Measurements from ENCODE around the gene PFDN4. TPM values are rescaled to one million over a fixed set of nuclear protein-coding genes. Genes with fewer than 3 reads are reported as not detected.

PFDN4 gene
- total and polyA plus RNA-seq, 2 of the 13 experiments (the other 11 are each of a cell fraction or from before 2014, with no cell fraction given) = 59.8 to 227 TPM

GRCh38 chr20:54207053-54207742 is 689 bp upstream of the PFDN4 start (continued):
- no peak for TF ChIP-seq ZFP91 (CRISPR knock-in tag; IDR thresholded peaks at IDR 0.05; ENCODE audit: borderline replicate concordance)
- TF ChIP-seq ZNF441 (CRISPR knock-in tag; IDR thresholded peaks at IDR 0.05; ENCODE audit: borderline replicate concordance) = no peak
- no peak for TF ChIP-seq HOXA3 (CRISPR knock-in tag; IDR thresholded peaks at IDR 0.05)
- no peak for TF ChIP-seq ZNF737 (CRISPR knock-in tag; IDR thresholded peaks at IDR 0.05; ENCODE audit: borderline replicate concordance)
- peak; percentile 26; the same call in 1 of the 2 replicates for TF ChIP-seq ZNF362 (CRISPR knock-in tag; IDR thresholded peaks at IDR 0.05; ENCODE audit: borderline replicate concordance)
- no peak for TF ChIP-seq ZNF558 (CRISPR knock-in tag; IDR thresholded peaks at IDR 0.05; ENCODE audit: borderline replicate concordance)
- no peak for TF ChIP-seq ZNF10 (CRISPR knock-in tag; IDR thresholded peaks at IDR 0.05; ENCODE audit: borderline replicate concordance, low read depth)
- no peak for TF ChIP-seq LRRFIP1 (CRISPR knock-in tag; conservative IDR thresholded peaks at IDR 0.05)
- TF ChIP-seq GLMP (CRISPR knock-in tag; IDR thresholded peaks at IDR 0.05; ENCODE audit: borderline replicate concordance) = no peak
- peak; percentile 72; the same call in 1 of the 2 replicates for TF ChIP-seq ZNF850 (CRISPR knock-in tag; conservative IDR thresholded peaks at IDR 0.05)
- TF ChIP-seq ZMYM3 (CRISPR knock-in tag; IDR thresholded peaks at IDR 0.05) = peak; percentile 39; the same call in 1 of the 2 replicates
- TF ChIP-seq MXI1 (IDR thresholded peaks at IDR 0.05; ENCODE audit: borderline replicate concordance, low read depth, low read length) = no peak
- no peak for TF ChIP-seq FOSL2 (CRISPR knock-in tag; IDR thresholded peaks at IDR 0.05)
- TF ChIP-seq ZNF383 (CRISPR knock-in tag; IDR thresholded peaks at IDR 0.05; ENCODE audit: borderline replicate concordance) = peak; percentile 68; the same call in 1 of the 2 replicates
- no peak for TF ChIP-seq BCL6 (CRISPR knock-in tag; IDR thresholded peaks at IDR 0.05)
- 0 out of 2 replicates have a peak, but pooled peaks have one; percentile 56 for TF ChIP-seq RNF219 (CRISPR knock-in tag; IDR thresholded peaks at IDR 0.05)
- peak; percentile 61; the same call in 1 of the 2 replicates for TF ChIP-seq ZNF33A (CRISPR knock-in tag; IDR thresholded peaks at IDR 0.05; ENCODE audit: borderline replicate concordance)
- 0 out of 2 replicates have a peak, but pooled peaks have one; percentile 5 for TF ChIP-seq ZNF569 (CRISPR knock-in tag; IDR thresholded peaks at IDR 0.05; ENCODE audit: borderline replicate concordance)
